HEK293T (cell line): ENCODE data around the gene GNB1L.

Experiments used
- CTCF ChIA-PET: fragments of 350-600 bp; formaldehyde crosslinking; extraction: SDS; loops from one replicate; lab custom pipeline; 2021; ENCODE audit warnings: antibody characterized with exemption, inconsistent platforms; lab: Yijun Ruan, JAX
- POLR2A ChIA-PET: fragments of 350-600 bp; formaldehyde crosslinking; extraction: SDS; loops from one replicate; lab custom pipeline; 2020; ENCODE audit warnings: antibody characterized with exemption, inconsistent platforms; lab: Yijun Ruan, JAX
- DNase-seq: peaks from one replicate; pipeline ENCODE4 v3.0.0; 2012; ENCODE audit warnings: mixed read lengths; ENCODE audit errors: extremely low spot score
- ARNT ChIP-seq: fragments of 450-650 bp; IDR thresholded peaks from 2 replicates; pipeline ENCODE4 v1.6.1; 2017; ENCODE audit warnings: mild to moderate bottlenecking
- BHLHE40 ChIP-seq: fragments of 450-650 bp; IDR thresholded peaks from 2 replicates; pipeline ENCODE4 v1.6.1; 2016; ENCODE audit warnings: mild to moderate bottlenecking, moderate library complexity, borderline replicate concordance
- CTBP1 ChIP-seq: fragments of 450-650 bp; IDR thresholded peaks from 2 replicates; pipeline ENCODE4 v1.6.1; 2016; ENCODE audit warnings: borderline replicate concordance
- ELF4 ChIP-seq: fragments of 450-650 bp; IDR thresholded peaks from 2 replicates; pipeline ENCODE4 v1.6.1; 2017; ENCODE audit warnings: antibody characterized with exemption
- FOXA1 ChIP-seq: fragments of 450-650 bp; IDR thresholded peaks from 2 replicates; pipeline ENCODE4 v1.6.1; 2016; ENCODE audit warnings: mild to moderate bottlenecking
- FOXK2 ChIP-seq: fragments of 450-650 bp; IDR thresholded peaks from 2 replicates; pipeline ENCODE4 v1.6.1; 2016; ENCODE audit warnings: mild to moderate bottlenecking
- FOXM1 ChIP-seq: fragments of 450-650 bp; IDR thresholded peaks from 2 replicates; pipeline ENCODE4 v1.6.1; 2017; ENCODE audit warnings: mild to moderate bottlenecking, borderline replicate concordance
- HDGF ChIP-seq: fragments of 450-650 bp; IDR thresholded peaks from 2 replicates; pipeline ENCODE4 v1.6.1; 2017; ENCODE audit warnings: antibody characterized with exemption, borderline replicate concordance
- L3MBTL2 ChIP-seq: fragments of 450-650 bp; conservative IDR thresholded peaks from 2 replicates; pipeline ENCODE4 v1.6.1; 2016; ENCODE audit warnings: mild to moderate bottlenecking
- LEF1 ChIP-seq: fragments of 450-650 bp; IDR thresholded peaks from 2 replicates; pipeline ENCODE4 v1.6.1; 2017; ENCODE audit warnings: mild to moderate bottlenecking, borderline replicate concordance
- NFRKB ChIP-seq: fragments of 450-650 bp; IDR thresholded peaks from 2 replicates; pipeline ENCODE4 v1.6.1; 2016; ENCODE audit warnings: mild to moderate bottlenecking, moderate library complexity
- PKNOX1 ChIP-seq: fragments of 450-650 bp; IDR thresholded peaks from 2 replicates; pipeline ENCODE4 v1.6.1; 2016
- SP1 ChIP-seq: fragments of 450-650 bp; IDR thresholded peaks from 2 replicates; pipeline ENCODE4 v1.6.1; 2017
- SUZ12 ChIP-seq: fragments of 450-650 bp; IDR thresholded peaks from 2 replicates; pipeline ENCODE4 v1.6.1; 2016; ENCODE audit warnings: mild to moderate bottlenecking
- TARDBP ChIP-seq: fragments of 450-650 bp; IDR thresholded peaks from 2 replicates; pipeline ENCODE4 v1.6.1; 2016
- ZNF384 ChIP-seq: fragments of 450-650 bp; IDR thresholded peaks from 2 replicates; pipeline ENCODE4 v1.6.1; 2016

GNB1L gene

GRCh38 chr22:19826619-19826950 is 28.1 kb downstream of the GNB1L start:
- TF ChIP-seq FOXK2 (no peak), PKNOX1 (no peak), FOXM1 (no peak), HDGF (no peak), TARDBP (no peak), NFRKB (no peak), L3MBTL2 (no peak), SUZ12 (no peak)
- DNase-seq = no peak
- ChIA-PET CTCF (no interaction called here), POLR2A (no interaction called here)

DNA sequence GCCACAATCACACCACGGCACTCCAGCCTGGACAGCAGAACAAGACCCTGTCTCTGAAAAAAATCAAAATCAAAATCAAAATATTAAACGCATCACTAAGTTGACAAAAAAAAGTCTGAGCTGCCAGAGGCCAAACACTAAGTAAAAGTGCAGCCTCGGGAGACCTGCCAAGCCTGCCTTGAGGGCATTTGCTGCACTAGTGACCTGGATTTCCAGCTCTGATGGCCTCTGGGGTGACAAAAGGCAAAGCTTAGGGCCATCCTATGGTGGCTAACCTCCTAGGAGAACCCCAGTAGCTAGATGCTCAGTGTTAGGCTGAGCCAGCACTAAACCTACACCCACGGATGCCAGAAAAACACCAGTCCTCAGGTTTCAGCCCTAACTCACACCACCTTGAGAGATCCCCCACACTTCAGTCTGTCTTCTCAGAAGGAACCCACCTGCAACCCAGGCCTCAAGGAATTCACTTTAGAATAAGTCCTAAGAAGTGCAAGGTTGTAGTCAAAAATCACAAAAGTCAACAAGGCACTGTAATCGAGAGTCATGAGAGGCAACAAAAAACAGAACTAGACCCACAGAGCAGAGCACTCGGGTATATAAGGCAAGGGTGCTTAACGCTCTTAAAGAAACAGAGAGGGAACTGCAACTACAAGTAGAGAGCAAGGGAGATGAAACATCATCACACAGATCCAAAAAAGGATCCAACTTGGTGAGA is 28.6 kb downstream of the GNB1L start:
- POLR2A ChIA-PET = no interaction called here
- no peak for TF ChIP-seq ZNF384
- no peak for TF ChIP-seq NFRKB
- no peak for TF ChIP-seq FOXM1
- TF ChIP-seq PKNOX1 = no peak
- TF ChIP-seq SP1 = no peak
- TF ChIP-seq LEF1 = no peak
- TF ChIP-seq FOXK2 = no peak
- TF ChIP-seq BHLHE40 = no peak
- TF ChIP-seq TARDBP = no peak
- no peak for TF ChIP-seq SUZ12
- no peak for TF ChIP-seq ARNT
- TF ChIP-seq L3MBTL2 = no peak
- no peak for TF ChIP-seq CTBP1
- TF ChIP-seq HDGF = no peak
- TF ChIP-seq ELF4 = no peak
- TF ChIP-seq FOXA1 = no peak
- DNase-seq = no peak
- CTCF ChIA-PET = interaction anchor here (0.5 kb wide), 1 partner anchor 348 kb away, joined by 3 read pairs; no protein-coding TSS in a partner anchor

GRCh38 chr22:19824926-19825339 is 29.7 kb downstream of the GNB1L start:
- CTCF ChIA-PET = no interaction called here
- DNase-seq = no peak
- POLR2A ChIA-PET = no interaction called here
- TF ChIP-seq ZNF384 (no peak), PKNOX1 (no peak), HDGF (no peak), SP1 (no peak), FOXA1 (no peak)

DNA sequence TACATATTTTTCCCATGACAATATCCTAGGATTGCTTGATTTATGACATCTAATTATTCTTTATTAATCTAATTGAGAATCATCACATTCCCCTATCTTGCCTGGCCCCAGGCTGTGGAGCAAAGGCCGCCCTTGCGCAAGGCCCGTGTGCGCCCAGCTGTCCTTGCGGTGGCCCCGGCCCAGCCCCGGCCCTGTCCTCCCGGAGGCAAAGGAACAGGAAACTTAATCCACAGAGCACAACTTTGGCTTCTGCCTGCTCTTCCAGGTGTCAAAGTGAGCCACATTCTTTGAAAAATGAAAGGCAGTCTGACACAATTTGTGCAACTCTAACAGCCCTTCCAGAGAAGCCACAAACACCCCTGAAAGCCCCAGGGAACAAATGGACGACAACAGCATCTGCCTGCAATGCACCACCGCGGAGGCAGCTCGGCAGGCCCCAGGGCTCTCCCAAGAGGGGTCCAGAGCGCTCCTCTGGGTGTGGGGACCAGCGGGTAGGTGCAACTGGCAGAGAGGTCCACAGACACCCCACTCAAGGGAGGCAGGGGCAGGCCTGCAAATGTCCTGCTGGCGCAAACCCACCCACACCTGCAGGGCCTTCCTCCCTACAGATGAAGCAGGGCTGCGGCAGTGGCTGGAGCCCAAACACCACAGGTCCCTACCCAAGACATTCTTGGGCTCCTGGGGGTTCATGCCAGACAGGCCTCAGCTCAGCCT is 30.3 kb downstream of the GNB1L start:
- ChIA-PET CTCF (no interaction called here), POLR2A (no interaction called here)
- no peak for TF ChIP-seq SUZ12
- TF ChIP-seq FOXM1 = no peak
- no peak for TF ChIP-seq TARDBP
- TF ChIP-seq ARNT = no peak
- no peak for TF ChIP-seq LEF1
- no peak for TF ChIP-seq FOXA1
- TF ChIP-seq ELF4 = no peak
- TF ChIP-seq SP1 = no peak
- TF ChIP-seq L3MBTL2 = no peak
- DNase-seq = no peak

DNA sequence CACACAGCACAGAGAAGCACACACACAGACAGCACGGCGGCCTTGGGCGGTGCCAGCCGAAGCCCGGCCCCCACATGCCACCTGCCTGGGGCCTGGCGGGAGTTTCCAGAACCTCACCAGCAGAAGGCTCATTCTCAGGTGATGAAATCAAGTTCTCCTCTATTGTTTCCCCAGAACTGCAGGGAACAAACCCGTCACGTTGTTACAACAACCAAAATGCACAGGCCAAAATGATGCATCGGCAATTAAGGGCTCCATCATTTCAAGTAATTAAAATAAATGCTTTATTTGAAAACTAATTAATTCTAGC is 30.8 kb downstream of the GNB1L start:
- CTCF ChIA-PET = no interaction called here
- no peak for DNase-seq
- TF ChIP-seq ARNT = no peak
- TF ChIP-seq FOXM1 = no peak
- TF ChIP-seq FOXA1 = no peak
- TF ChIP-seq CTBP1 = no peak
- no peak for TF ChIP-seq ZNF384
- no peak for TF ChIP-seq ELF4
- TF ChIP-seq L3MBTL2 = no peak
- TF ChIP-seq LEF1 = no peak
- no peak for TF ChIP-seq SUZ12
- POLR2A ChIA-PET = no interaction called here

DNA sequence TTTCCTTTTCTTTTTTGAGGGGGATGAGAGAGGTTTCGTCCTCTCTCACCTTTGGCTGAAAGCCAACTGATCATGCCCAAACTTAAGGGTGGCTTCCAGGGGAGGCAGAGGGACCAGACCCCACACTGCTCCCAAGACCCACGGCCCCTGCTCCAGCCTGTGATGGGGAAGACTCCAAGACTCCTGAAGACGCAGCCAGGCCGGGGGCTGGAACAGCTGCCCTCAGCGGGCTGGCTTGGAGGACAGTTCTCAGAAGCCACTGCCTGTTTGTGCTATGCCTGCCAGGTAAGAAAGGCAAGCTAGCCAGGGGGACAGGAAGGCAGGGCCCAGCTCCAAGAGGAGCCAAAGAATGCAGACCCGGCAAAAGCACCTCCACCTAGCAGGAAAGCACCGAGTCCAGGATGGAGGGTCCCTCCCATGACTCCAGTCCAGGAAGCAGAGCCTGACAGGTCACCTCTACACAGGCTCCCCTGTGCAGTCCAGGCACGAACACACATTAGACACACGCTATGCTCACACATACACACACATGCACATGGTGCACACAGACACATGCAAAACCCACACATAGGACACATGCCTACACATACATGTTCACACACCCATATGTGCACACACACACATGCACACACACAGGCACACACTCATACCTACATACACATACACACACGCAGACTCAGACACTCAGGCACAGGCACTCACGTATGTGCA is 31.3 kb downstream of the GNB1L start:
- no peak for DNase-seq
- ChIA-PET CTCF (no interaction called here), POLR2A (no interaction called here)
- TF ChIP-seq ZNF384 = no peak
- no peak for TF ChIP-seq L3MBTL2
- no peak; the same call in 1 of the 2 replicates for TF ChIP-seq TARDBP
- TF ChIP-seq SUZ12 = no peak
- TF ChIP-seq NFRKB = no peak
- TF ChIP-seq LEF1 = no peak
- TF ChIP-seq FOXA1 = no peak
- no peak for TF ChIP-seq SP1
- no peak for TF ChIP-seq BHLHE40
- no peak for TF ChIP-seq PKNOX1
- TF ChIP-seq ARNT = no peak
- TF ChIP-seq CTBP1 = no peak
- no peak for TF ChIP-seq FOXK2
- no peak for TF ChIP-seq HDGF
- no peak for TF ChIP-seq ELF4
- no peak for TF ChIP-seq FOXM1
